Mesothelial cell of epicardium (in vitro differentiated cells): ENCODE measurements around the gene RAB11FIP3. TPM values are rescaled to one million over a fixed set of nuclear protein-coding genes. Genes with fewer than 3 reads are reported as not detected.

ENCODE experiments used
- DNase-seq, 2 experiments: peaks; one replicate each; pipeline ENCODE4 v3.0.0; 2021; ENCODE audit warnings: low spot score in 2 of 2; ENCODE audit not compliant: unreplicated experiment in 2 of 2
- H3K27ac Mint-ChIP-seq: 2 replicates; pipeline ENCODE4 v1.8.0; 2021; ENCODE audit warnings: mixed read lengths
- H3K27me3 Mint-ChIP-seq: 2 replicates; pipeline ENCODE4 v1.8.0; 2021; ENCODE audit warnings: low read depth, mixed read lengths
- H3K36me3 Mint-ChIP-seq: 2 replicates; pipeline ENCODE4 v1.8.0; 2021; ENCODE audit warnings: mixed read lengths
- H3K4me1 Mint-ChIP-seq: 2 replicates; pipeline ENCODE4 v1.8.0; 2021; ENCODE audit warnings: mixed read lengths
- H3K4me3 Mint-ChIP-seq: 2 replicates; pipeline ENCODE4 v1.8.0; 2021; ENCODE audit warnings: mild to moderate bottlenecking, moderate library complexity, mixed read lengths
- H3K9me3 Mint-ChIP-seq: 2 replicates; pipeline ENCODE4 v1.8.0; 2021; ENCODE audit warnings: mixed read lengths
- total RNA-seq: library from RNA; stranded (reverse); gene quantifications from 3 replicates; pipeline ENCODE4 v1.2.1, GENCODE V29; 2021
- TF ChIP-seq, protein P1 (sequence below): fragments of 200-600 bp; sonication (generic); IDR thresholded peaks from one replicate; pipeline ENCODE4 v1.5.0; 2021; ENCODE audit warnings: antibody characterized with exemption; ENCODE audit not compliant: unreplicated experiment

Gene RAB11FIP3
- total RNA-seq, 1 donor from 2014 or later: 68.8 TPM

DNA sequence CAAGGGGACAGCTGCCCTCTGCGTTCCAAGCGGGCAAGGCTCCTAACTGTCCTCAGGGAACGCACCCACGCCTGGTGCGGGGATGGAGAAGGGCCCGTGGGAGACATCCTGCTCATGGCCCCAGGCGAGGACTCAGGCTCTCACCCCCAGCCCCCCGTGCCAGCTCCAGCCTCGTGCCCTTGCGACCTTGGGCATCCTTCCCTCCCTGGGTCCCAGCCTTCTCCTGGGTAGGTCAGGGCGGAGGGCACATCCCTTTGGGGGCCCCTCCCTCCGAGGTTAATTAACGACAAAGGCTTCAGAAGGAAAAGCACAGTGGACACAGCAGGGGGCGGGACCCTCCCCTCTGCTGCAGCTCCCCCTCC is 46.6 kb upstream of the RAB11FIP3 start:
- TF ChIP-seq, protein P1, sequence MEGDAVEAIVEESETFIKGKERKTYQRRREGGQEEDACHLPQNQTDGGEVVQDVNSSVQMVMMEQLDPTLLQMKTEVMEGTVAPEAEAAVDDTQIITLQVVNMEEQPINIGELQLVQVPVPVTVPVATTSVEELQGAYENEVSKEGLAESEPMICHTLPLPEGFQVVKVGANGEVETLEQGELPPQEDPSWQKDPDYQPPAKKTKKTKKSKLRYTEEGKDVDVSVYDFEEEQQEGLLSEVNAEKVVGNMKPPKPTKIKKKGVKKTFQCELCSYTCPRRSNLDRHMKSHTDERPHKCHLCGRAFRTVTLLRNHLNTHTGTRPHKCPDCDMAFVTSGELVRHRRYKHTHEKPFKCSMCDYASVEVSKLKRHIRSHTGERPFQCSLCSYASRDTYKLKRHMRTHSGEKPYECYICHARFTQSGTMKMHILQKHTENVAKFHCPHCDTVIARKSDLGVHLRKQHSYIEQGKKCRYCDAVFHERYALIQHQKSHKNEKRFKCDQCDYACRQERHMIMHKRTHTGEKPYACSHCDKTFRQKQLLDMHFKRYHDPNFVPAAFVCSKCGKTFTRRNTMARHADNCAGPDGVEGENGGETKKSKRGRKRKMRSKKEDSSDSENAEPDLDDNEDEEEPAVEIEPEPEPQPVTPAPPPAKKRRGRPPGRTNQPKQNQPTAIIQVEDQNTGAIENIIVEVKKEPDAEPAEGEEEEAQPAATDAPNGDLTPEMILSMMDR: no peak
- H3K4me1 Mint-ChIP-seq: peaks cover 25% of the 10 kb centered on the region
- H3K4me3 Mint-ChIP-seq: no peak overlapping the region
- H3K27ac Mint-ChIP-seq: no peak overlapping the region
- no peaks in the 10 kb centered on the region for H3K9me3 Mint-ChIP-seq
- no peaks in the 10 kb centered on the region for H3K36me3 Mint-ChIP-seq
- DNase-seq: no peak
- H3K27me3 Mint-ChIP-seq: no peaks in the 10 kb centered on the region

DNA sequence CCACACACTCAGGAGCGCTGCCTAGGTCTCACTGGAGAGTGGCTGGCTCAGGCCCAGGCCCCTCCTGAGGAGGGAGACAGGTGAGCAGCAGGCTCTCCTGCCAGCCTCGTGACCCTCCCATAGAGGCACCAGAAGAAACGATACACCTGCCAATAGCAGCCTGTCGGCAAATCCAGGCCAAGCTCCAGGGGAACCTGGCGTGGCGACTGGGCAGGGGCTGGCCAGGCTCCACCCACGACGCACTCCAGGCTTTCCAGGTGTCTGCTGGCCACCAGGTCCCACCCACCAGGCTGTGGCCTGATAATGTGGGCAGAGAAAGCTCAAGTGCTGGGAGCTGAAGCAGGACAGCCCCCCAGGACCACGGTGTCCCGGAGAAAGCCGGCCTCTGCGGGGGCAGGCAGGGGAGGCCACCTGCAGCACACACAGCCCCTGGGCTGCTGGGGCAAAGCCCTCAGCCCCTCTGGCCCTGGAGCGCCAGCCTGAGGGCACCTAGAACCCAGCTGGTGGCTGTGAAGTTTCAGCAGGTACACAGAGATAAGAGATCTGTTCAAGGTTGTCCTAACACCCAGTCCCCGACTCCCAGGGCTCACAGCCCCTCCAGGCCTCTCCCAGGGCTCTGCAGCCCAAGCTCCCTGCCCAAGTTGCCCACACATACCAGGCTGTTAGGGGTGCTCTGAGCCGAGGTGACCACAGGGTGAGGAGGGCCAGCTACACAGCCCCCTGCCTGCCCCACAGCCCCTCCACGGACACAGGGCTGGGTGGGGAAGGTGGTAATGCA is 46.1 kb upstream of the RAB11FIP3 start:
- Mint-ChIP-seq H3K4me1 (peaks cover 26% of the 10 kb centered on the region), H3K4me3 (peak overlapping the region; percentile 71), H3K27me3 (no peaks in the 10 kb centered on the region), H3K27ac (no peak overlapping the region), H3K36me3 (no peaks in the 10 kb centered on the region), H3K9me3 (no peaks in the 10 kb centered on the region)
- TF ChIP-seq, protein P1: no peak
- peak in 1 of 2 experiments; percentile 18 for DNase-seq

DNA sequence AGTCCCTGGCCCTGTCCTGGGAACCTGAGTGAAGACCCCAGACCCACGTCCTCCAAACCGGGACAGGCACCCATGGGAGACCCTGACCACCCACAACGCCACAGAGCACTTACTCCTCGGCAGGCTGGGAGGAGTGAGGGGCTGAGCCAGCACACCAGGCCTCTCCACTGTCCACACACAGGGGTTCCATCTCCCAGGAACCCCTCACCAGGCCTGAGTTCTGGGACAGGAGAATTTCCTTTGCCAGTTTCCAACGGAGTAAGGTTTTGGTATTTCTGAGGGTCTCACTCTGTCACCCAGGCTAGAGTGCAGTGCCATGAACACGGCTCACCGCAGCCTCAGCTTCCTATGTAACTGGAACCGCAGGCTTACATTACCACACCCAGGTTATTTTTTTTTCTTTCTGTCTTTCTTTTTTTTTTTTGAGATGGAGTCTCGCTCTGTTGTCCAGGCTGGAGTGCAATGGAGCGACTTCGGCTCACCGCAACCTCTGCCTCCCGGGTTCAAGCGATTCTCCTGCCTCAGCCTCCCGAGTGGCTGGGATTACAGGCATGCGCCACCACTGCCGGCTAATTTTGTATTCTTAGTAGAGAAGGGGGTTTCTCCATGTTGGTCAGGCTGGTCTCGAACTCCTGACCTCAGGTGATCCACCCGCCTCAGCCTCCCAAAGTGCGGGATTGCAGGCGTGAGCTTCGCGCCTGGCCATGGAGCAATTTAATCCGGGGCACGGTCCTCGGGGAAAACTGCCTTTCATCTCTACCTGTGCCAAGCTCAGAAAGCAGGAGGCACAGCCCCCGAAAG is 45.3 kb upstream of the RAB11FIP3 start:
- Mint-ChIP-seq H3K27ac (no peak overlapping the region), H3K4me1 (peaks cover 26% of the 10 kb centered on the region), H3K36me3 (no peaks in the 10 kb centered on the region), H3K27me3 (no peaks in the 10 kb centered on the region), H3K9me3 (no peaks in the 10 kb centered on the region), H3K4me3 (peak overlapping the region; percentile 71)
- TF ChIP-seq, protein P1: no peak
- no peak for DNase-seq

DNA sequence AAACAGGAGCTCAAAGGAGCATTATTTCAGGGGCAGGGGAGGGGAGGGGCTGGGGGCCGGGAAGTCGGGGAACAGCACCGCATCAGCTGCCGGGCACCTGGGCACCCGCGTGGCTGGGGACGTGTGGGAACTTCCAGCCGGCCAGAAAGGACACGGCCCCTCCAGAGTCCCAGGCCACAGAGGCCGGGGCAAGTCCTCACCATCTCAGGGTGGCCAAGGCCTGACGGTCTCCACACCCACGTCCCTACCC is 44.8 kb upstream of the RAB11FIP3 start:
- H3K36me3 Mint-ChIP-seq: no peaks in the 10 kb centered on the region
- H3K9me3 Mint-ChIP-seq: no peaks in the 10 kb centered on the region
- no peak for DNase-seq
- peak overlapping the region; percentile 25 for H3K27ac Mint-ChIP-seq
- H3K4me3 Mint-ChIP-seq: peak overlapping the region; percentile 71
- H3K27me3 Mint-ChIP-seq: no peaks in the 10 kb centered on the region
- H3K4me1 Mint-ChIP-seq: peaks cover 26% of the 10 kb centered on the region
- TF ChIP-seq, protein P1: no peak

DNA sequence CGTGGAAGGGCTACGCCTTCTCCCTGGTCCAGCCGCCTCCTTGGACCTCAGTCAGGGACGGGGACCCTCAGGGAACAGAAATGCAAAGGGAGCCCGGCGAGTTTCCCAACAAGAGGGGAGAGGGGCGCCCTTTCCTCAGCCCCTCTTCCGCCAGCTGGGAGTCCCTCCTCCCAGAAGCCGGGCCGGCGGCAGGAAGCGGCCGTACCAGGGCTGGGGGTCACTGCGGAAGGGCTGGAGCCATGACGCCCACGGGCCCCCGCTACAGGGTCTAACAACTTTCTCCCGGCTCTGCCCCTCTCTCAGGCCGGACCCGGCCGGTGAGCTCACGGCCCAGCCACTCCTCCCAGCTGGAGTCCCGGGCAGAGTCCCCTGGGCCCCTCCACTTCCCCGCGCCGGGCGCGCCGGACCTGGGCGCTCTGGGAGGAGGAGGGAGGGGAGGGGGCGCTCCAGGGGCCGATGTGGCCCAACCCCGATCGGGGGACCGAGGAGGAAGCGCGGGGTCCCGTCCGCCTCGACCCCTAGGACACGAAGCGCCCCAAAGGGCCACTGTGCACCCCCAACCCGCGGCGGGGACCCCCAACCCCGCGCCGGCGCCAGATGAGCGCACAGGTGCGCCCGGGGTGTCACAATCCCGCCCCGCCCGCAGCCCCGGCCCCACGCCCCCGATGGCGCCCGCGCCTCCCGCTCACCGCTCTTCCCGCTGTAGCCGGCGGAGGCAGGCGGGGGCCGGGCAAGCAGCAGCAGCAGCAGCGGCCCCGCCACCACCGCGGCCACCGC is 44.2 kb upstream of the RAB11FIP3 start:
- peak overlapping the region; percentile 25 for H3K27ac Mint-ChIP-seq
- peaks cover 27% of the 10 kb centered on the region for H3K4me1 Mint-ChIP-seq
- TF ChIP-seq, protein P1: no peak
- H3K36me3 Mint-ChIP-seq: no peaks in the 10 kb centered on the region
- peak in 1 of 2 experiments; percentile 31 for DNase-seq
- H3K9me3 Mint-ChIP-seq: no peaks in the 10 kb centered on the region
- peak overlapping the region; percentile 71 for H3K4me3 Mint-ChIP-seq
- H3K27me3 Mint-ChIP-seq: no peaks in the 10 kb centered on the region
